ENCODE results near the gene IMP3. TPM values are rescaled to one million over a fixed set of nuclear protein-coding genes. Genes with fewer than 3 reads are reported as not detected.

IMP3 gene
- total and polyA plus RNA-seq, 9 of the 15 experiments (the other 6 are each of a cell fraction or from before 2014, with no cell fraction given) = 14.5 to 160 (median 74.4) TPM

- no peak overlapping the region for H3K9ac ChIP-seq (ENCODE audit: insufficient read depth in 1 of 2, low read depth in 2 of 2, low read length in 2 of 2)
- no peak overlapping the region for H3K4me2 ChIP-seq (ENCODE audit: insufficient read depth, low read length)
- FAIRE-seq (no peak), DNase-seq (ENCODE audit: extremely low read depth in 1 of 4, low spot score in 3 of 4) (no peak), ATAC-seq (no peak)
- H3K4me1 ChIP-seq (replicated peaks in 1 of 2; ENCODE audit: control insufficient read depth in 2 of 2, insufficient read depth in 2 of 2, low read length in 2 of 2) = peaks cover 6 to 18% of the 10 kb centered on the region in 2 experiments; a peak in 3 of 5 replicates
- no peaks in the 10 kb centered on the region for H3K9me3 ChIP-seq (replicated peaks; ENCODE audit: control insufficient read depth, insufficient read depth, low read depth, low read length)
- H4K20me1 ChIP-seq (replicated peaks; ENCODE audit: control insufficient read depth, insufficient read depth, low read length) = peaks cover 4% of the 10 kb centered on the region
- in situ Hi-C loops (cut with MboI) (loop anchor here (5.0 kb wide), 1 partner anchor 75 kb away; no protein-coding TSS in a partner anchor), intact Hi-C loops (cut with micrococcal nuclease) (loop anchor here (5.0 kb wide), 1 partner anchor 45 kb away; the partner anchor contains the start of gene IMP3)
- no peak overlapping the region for H2AFZ ChIP-seq (ENCODE audit: low read depth, low read length)
- no TSS peak for BruUV-seq (replicated peaks)
- H3K36me3 ChIP-seq (ENCODE audit: control insufficient read depth, insufficient read depth, low read length) = peaks cover 65% of the 10 kb centered on the region
- ChIA-PET POLR2A (interaction anchor here (1.0 to 2.1 kb wide), 3 partner anchors 9 to 29 kb away, joined by 3 to 5 read pairs (median 5); partner anchors contain the start of gene SNUPN), CTCF (ENCODE audit: low intra/inter-chr PET ratio) (interaction anchor here (0.5 kb wide), 1 partner anchor 451 kb away, joined by 3 read pairs; no protein-coding TSS in a partner anchor)
- no peaks in the 10 kb centered on the region for H3K9me1 ChIP-seq (ENCODE audit: control insufficient read depth, insufficient read depth, low read length)
- H3K27me3 ChIP-seq (ENCODE audit: control insufficient read depth in 2 of 2, insufficient read depth in 2 of 2, low read length in 2 of 2) = no peaks in the 10 kb centered on the region
- no peak overlapping the region for H3K4me3 ChIP-seq
- no peak overlapping the region for H3K27ac ChIP-seq (ENCODE audit: extremely low read depth, low read depth, low read length)
- WGBS (ENCODE audit: insufficient coverage, low coverage, missing lambda C conversion rate) = 95% methylated on average over 3 of the region's 3 CpGs
- TF ChIP-seq ZBTB26 (CRISPR knock-in tag; IDR thresholded peaks at IDR 0.05) = no peak
- no peak for TF ChIP-seq NCOA4 (IDR thresholded peaks at IDR 0.05; ENCODE audit: partially characterized antibody)
- no peak for TF ChIP-seq GABPA (tag; conservative IDR thresholded peaks at IDR 0.05; ENCODE audit: low read depth)
- no peak for TF ChIP-seq PCBP1 (IDR thresholded peaks at IDR 0.05; ENCODE audit: low read depth, low read length, poor library complexity, severe bottlenecking)
- TF ChIP-seq LEF1 (IDR thresholded peaks at IDR 0.05) = no peak
- no peak for TF ChIP-seq PTBP1 (IDR thresholded peaks at IDR 0.05; ENCODE audit: low read depth, low read length)
- no peak for TF ChIP-seq NEUROD1 (IDR thresholded peaks at IDR 0.05; ENCODE audit: borderline replicate concordance, low read depth, low read length, partially characterized antibody)
- TF ChIP-seq CHD2 (IDR thresholded peaks at IDR 0.05; ENCODE audit: low read depth, low read length) = no peak
- no peak for TF ChIP-seq MLX (CRISPR knock-in tag; conservative IDR thresholded peaks at IDR 0.05)
- no peak for TF ChIP-seq ZHX1 (conservative IDR thresholded peaks at IDR 0.05; ENCODE audit: low read length)
- TF ChIP-seq ZNF280A (IDR thresholded peaks at IDR 0.05; ENCODE audit: low read depth, partially characterized antibody) = no peak
- no peak for TF ChIP-seq ESRRA (IDR thresholded peaks at IDR 0.05; ENCODE audit: borderline replicate concordance, low read depth)
- no peak for TF ChIP-seq XRCC4 (IDR thresholded peaks at IDR 0.05; ENCODE audit: extremely low read depth, insufficient read depth, insufficient read length)
- H3K79me2 ChIP-seq (ENCODE audit: control insufficient read depth, insufficient read depth, low read length) = no peaks in the 10 kb centered on the region
These were observed 43.2 kb downstream of the IMP3 start for GRCh38 chr15:75596703-75597345.
